ENCODE measurements around the gene SCGB1C1.
"Not testable (repeated sequence)": the region's sequence is repeated elsewhere in the genome, so short reads cannot be mapped to it uniquely, and the experiment has no call there.

SCGB1C1 gene

GRCh38 chr11:220641-221215 lies 27.9 kb downstream of the SCGB1C1 start:
- DNase-seq = not testable (repeated sequence)

- DNase-seq = no peak
Observed at GRCh38 chr11:221539-221938, 28.7 kb downstream of the SCGB1C1 start.

DNA sequence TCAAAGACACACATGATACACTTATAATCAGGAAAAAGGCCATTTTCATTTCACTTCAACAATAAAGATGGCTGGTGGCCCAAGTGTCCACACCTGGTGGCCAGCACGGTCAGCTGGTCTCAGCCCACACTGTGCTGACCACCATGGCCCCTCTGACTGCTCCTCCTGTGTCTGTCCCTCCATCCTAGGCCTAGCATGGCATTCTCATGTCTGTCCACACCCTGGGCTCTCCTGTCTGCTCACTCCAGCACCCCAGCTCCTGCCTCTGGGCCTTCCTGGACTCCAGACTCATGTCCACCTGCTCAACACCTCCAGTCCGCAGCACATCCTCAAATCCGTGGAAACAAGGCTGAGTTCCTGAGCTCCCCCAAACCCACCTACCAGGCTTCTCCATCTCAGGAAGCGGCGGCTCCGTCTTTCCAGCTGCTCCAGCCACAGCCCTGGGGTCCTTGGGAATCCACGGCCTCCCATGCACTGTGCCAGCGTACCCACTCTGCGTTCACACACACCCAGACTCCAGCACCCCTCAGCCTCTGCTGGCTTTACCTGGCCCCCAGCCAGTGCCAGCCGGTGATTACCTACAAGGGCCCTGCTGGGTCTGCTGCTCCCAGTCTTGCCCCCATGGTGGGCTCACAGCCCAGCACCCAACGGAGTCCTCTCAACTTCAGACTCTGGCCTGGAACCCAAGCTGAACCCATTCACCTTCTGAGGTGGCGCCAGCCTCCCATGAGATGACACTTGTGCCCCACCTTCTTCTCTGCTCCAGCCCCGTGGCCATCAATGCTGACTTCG lies 29.3 kb downstream of the SCGB1C1 start:
- no peak for DNase-seq

- DNase-seq = no peak
Observed at GRCh38 chr11:223026-223789, 30.3 kb downstream of the SCGB1C1 start.

- no peak for DNase-seq
Observed at GRCh38 chr11:223884-224283, 31.0 kb downstream of the SCGB1C1 start.

- no peak for DNase-seq
Observed at GRCh38 chr11:224424-224823, 31.5 kb downstream of the SCGB1C1 start.

DNA sequence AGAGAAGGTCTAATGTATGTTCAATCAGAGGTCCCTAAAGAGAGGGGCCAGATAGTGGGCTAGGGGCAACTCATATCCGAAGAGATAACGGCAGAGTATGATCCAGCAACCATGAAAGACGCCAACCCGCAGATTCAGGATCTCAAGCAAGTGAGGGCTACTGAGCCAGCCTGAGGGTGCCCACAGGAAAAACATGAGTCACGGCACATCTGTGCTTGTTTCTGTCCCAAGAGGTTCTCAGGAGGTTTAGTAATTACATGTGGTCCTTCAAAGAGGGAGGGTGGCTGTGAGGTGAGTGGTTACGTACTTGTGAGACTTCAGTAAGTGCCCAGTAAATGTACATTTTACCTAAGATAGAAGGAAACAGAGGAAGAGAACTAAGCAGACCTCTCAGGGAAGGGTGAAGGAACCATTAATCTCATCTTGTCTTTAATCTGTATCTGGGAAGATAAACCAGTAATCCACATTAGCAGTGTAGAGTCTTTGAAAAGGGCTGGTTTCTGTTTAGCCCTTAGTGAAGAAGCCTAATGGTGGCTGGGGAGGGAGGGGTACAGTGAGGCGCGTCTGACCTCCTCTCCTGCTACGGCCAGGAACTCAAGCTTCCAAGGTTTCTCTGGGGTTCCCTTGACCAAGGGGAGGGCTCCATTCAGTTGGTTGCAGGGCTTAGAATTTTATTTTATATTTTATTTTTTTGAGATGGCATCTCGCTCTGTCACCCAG lies 33.0 kb downstream of the SCGB1C1 start:
- DNase-seq = no peak

- DNase-seq = no peak
Observed at GRCh38 chr11:227824-228379, 35.0 kb downstream of the SCGB1C1 start.

DNA sequence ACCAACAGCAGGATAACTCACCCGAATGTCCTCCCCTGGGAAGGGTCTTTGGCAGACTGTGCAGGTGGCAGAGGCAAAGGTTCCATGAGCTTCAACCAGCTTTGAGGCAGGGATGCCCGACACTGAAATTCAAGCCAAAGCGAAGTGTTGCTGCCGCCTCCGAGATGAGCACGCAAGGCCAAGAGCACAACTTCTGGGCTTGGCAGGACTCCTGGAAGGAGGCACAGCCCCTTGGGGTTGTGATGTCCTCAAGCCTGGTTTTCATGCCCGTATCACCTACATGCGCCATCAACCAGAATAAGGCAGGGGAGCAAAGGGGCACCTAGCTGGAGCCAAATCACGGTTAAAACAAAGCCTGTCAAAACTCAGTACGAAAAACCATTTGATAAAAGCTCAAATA lies 37.6 kb downstream of the SCGB1C1 start:
- DNase-seq = no peak

- DNase-seq = no peak
Observed at GRCh38 chr11:232783-233565, 40.1 kb downstream of the SCGB1C1 start.

DNA sequence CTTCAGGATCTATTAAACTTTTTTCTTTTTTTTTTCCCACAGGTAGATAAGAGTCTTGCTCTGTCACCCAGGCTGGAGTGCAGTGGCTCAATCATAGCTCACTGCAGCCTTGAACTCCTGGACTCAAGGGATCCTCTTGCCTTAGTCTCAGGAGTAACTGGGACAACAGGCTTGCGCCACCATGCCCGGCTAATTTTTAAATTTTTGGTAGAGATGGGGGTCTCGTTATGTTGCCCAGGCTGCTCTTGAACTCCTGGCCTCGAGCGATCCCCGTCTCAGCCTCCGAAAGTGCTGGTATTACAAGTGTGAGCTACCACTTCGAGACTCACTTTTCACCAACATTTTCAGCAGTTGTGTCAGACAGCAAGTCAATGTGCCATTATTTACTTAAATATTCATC lies 42.3 kb downstream of the SCGB1C1 start:
- no peak for DNase-seq

DNA sequence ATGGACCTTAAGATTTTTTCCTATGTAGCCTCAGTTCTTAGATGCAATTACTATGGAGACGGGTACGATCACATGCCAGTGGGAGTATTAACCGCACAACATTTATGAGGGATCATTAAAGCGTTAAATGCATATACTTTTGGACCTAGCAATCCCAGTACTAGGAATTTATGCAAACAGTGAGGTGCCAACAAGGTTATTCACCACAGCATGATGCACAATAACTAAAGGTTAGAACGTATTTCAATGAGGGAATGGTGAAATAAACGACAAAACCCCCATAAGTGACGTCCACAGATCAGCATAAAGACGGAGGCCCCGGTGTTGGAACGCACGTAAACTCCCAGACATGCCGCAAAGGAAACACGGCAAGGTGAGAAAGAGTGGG lies 42.7 kb downstream of the SCGB1C1 start:
- no peak for DNase-seq

GRCh38 chr11:235997-236773 lies 43.3 kb downstream of the SCGB1C1 start, which contains the start of gene SIRT3:
SIRT3 (minus strand) TSS chr11:236342; CDS start chr11:236328, 14 bp downstream.
- DNase-seq = no peak

- peak; percentile 23 for DNase-seq
Observed at GRCh38 chr11:236774-237767, 44.2 kb downstream of the SCGB1C1 start, which contains the start of gene PSMD13. PSMD13 (plus strand) TSS chr11:236976; CDS start chr11:237050, 74 bp downstream.

GRCh38 chr11:238346-238745 lies 45.5 kb downstream of the SCGB1C1 start:
- DNase-seq = not testable (repeated sequence)

GRCh38 chr11:240315-240714 lies 47.4 kb downstream of the SCGB1C1 start:
- no peak for DNase-seq

DNA sequence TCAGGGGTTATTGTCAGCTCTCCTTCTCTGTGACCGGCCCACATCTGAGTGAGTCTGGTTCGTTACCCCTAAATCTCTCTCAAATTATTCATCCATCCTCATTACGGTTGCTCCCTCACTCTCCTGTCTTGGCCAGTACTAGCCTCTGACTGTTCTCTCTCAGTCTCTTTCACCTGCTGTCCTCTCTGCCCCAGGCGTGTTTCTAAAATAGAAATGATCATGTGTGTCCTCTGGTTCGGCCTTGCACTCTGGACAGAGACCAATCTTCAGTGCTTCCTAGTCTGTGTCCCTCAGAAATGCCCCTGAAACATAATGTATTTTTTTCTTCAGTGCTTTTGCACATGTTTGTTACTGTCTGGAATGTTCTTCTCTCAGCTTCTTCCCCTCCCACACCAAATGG lies 48.8 kb downstream of the SCGB1C1 start:
- DNase-seq = no peak

Measured in NCI-H510A treated with DMSO at 0.1 percent for 48 hours (cell line).